Measurements from ENCODE around the gene TMEM145.

Gene TMEM145

DNA sequence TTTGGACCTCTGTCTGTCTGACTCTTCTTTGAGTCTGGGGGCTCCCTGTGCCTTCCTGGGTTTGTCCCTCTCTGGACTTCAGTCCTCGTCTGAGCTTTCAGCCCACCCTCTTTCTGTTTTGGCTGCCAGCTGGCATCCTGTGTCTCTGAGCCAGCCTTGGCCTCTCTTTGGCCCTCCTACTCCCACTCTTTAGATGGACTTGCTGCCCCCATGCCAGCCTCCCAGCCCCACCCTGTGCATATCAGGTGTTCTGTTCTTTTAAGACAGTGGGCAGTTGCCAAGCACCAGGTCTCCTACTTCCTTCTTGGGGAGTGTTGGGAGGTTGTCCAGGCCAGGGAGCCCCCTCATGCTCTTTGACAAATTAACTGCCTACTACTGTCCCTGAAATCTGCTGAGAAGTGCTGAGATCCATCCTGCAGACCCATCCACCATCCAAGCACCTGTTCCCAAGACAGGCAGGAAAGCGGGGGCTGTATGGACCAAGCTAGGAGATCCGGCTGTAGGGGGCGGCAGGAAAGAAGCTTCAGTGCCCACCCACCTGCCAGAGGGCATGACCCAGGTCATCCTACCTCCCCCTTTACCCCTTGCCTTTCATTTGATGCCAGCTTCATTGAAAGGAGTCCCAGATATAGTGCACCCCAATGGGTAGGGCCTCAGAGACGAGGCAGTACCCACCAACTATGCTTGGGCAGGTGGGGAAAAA, 34.5 kb upstream of the TMEM145 start:
- DNase-seq (ENCODE audit: low read depth), result no peak

- DNase-seq (ENCODE audit: low read depth), result no peak
Observed at GRCh38 chr19:42279155-42279901, 33.8 kb upstream of the TMEM145 start.

GRCh38 chr19:42279902-42280814, 33.0 kb upstream of the TMEM145 start:
- DNase-seq (ENCODE audit: low read depth), result peak; percentile 91

DNA sequence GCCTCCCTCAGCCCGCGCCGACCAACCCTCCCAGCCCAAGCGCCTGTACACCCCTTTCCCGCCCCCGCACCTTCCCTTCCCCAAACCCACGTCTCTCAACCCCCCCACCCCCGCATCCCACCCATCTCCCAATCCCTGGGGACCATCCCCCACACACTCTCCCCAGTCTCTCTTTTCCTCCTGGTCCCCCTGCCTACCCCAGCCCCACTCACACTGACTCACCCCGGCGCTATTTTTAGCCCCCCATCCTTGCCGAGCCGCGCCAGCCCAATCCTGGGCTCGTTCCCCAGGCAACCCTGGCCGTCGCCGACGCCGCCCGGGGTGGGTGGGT, 32.3 kb upstream of the TMEM145 start:
- peak; percentile 52 for DNase-seq (ENCODE audit: low read depth)

GRCh38 chr19:42281146-42281826, 31.8 kb upstream of the TMEM145 start:
- DNase-seq (ENCODE audit: low read depth), result peak; percentile 53

DNA sequence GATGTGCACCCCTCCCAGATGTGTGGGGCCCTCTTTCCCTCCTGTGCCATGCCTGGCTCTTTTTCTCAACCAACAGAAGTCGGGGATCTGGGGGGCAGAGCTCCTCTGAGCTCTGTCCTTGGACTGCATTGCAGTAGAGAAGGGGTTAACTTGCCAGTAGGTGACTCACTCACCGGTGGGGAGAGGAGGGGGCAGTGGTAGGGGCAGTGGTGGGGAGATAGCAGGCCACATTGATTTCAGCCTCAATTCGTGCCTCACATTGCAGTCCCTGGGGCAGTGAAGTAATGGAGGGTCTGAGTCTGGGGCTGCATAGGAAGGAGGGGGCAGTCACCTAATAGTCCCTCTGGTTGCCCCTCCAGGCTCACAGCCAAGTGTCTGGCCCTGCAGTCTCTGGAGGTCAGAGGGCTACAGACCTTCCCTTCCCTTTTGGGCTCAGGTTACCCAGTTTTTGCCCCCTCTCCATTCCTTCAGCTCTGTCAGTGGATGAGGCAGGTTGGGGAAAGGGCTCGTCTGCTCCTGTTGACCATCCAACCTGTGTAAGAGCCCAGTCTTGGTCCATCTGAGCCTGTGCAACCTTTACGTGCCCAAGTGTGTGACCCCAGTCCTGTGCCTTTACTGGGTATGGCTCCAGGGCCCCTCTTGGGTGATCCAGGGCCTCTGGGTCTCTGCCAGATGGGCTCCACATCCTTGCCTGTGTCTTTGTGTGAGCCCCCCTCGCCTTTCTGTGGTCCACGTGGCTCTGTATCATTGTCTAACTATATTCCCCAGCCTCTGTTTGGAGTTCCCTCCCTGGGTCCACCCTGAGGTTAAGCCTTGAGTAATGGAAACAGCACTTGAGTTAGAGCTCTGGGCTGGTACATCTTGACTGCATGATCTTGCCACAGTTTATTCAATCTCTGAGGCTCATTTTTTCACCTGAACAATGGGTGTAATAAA, 31.0 kb upstream of the TMEM145 start:
- peak; percentile 47 for DNase-seq (ENCODE audit: low read depth)

- no peak for DNase-seq (ENCODE audit: low read depth)
Observed at GRCh38 chr19:42282819-42283187, 30.3 kb upstream of the TMEM145 start.

DNA sequence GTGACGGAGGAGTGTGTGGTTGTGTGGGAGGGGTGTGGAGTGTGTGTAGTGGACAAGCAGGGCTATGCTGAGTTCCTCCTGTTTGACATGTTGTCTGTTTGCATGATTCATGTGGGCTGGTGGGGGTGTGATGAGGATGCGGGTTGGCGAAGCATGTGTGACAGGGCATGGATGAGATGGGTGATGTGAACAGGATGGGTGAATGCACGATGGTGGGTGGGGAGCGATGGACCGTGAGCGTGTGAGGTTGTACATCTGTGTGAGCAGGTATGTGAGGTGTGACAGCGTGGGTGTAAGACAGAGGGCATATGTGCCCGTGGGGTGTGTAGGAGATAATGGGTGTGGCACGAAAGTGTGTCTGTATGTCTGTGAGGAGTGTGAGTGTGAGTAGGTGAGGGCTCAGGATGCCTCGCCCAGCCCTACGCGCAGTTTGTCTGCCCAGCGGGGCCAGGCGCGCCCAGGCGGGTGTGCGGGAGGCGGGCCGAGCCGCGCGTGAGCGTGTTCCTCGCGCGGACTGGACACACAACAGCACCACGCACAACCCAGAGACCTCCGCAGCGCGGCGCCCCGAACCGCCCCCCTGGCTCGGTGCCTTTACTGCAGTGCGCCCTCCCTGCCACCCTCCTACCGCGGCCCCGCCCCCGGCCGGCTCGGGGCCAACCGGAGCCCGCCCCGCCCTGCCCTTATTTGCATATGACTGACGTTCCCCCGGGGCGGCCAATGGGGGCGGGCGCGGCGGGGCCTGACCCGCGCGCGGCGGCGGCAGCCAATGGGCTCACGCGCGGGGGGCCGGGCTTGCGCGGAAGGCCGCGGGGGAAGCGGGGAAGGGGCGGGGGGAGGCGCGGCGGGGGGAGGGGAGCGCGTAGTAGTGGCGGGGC, 29.7 kb upstream of the TMEM145 start:
- DNase-seq (ENCODE audit: low read depth), result peak; percentile 93

DNA sequence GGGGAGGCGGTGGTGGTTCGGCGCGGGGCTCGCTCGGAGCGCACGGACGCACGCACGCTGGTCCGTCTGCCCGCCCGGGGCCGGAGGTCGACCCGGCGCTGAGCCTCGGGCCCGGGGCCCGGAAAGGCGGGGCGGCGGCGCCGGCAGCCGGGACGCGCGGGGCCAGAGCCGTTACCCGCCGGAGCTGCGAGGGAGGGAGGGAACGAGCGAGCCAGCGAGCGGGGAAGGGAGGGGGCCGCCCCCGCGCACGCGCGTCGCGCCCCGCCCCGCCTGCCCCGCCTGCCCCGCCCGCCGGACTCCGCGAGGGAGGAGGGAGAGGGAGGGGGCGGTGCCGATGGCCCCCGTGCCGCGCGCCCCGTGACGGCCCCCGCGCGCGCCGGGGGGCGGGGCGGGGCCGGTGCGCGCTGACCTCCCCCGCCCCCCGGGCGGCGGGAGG, 29.0 kb upstream of the TMEM145 start:
- DNase-seq (ENCODE audit: low read depth), result peak; percentile 84

GRCh38 chr19:42284591-42285341, 28.3 kb upstream of the TMEM145 start:
- DNase-seq (ENCODE audit: low read depth), result peak; percentile 19

DNA sequence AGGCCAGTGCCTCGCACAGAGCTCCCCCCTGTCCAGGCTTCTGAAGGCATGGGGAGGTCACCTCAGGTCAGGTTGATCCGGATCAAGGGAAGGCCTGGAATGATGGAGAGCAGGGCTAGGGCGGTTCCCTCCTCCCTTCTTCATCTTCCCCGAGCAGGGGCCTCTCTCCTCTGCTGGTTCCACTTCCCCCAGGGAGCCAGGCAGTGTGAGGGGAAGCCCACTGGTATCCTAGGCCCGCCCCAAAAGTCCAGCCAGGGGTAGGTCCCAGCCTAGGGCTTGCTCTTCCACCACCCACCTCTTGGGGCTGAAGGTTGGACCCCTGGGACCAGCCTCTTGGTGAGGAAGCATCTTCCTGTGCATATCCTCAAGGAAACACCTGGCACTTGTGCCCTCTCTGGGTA, 27.6 kb upstream of the TMEM145 start:
- no peak for DNase-seq (ENCODE audit: low read depth)

GRCh38 chr19:42285988-42286348, 27.1 kb upstream of the TMEM145 start:
- no peak for DNase-seq (ENCODE audit: low read depth)

GRCh38 chr19:42286349-42287016, 26.6 kb upstream of the TMEM145 start:
- DNase-seq (ENCODE audit: low read depth), result no peak

GRCh38 chr19:42287017-42287826, 25.9 kb upstream of the TMEM145 start:
- DNase-seq (ENCODE audit: low read depth), result no peak

DNA sequence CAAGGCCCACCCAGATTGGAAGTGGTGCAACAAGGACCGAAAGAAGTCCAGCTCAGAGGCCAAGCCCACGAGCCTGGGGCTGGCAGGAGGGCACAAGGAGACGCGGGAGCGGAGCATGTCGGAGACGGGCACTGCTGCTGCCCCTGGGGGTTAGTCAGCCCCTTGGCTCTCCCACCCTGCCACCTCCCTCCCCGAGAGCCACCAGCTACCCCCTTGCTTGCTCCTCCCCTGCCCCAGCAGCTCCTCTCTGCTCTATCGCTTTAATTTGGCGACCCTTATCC, 25.3 kb upstream of the TMEM145 start:
- DNase-seq (ENCODE audit: low read depth), result no peak

DNA sequence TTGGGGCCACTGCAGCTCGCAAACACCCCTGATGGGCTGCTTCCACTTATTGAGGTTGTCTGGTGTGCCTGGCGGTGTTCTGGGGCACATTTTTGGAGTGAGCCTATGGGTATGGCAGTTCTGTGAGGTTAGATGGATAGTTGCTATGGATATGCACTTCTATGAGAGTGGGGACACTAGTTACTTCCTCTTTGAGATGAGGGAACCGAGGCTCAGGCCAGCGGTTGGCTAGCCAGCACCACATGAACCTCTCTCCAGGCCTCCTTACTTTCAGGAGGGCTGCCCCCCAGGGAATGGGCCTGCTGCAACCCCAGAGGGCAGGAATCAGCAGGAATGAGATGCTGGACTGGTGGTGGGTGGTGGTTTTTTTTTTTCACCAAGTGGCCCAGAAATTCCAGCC, 24.7 kb upstream of the TMEM145 start:
- DNase-seq (ENCODE audit: low read depth), result no peak

DNA sequence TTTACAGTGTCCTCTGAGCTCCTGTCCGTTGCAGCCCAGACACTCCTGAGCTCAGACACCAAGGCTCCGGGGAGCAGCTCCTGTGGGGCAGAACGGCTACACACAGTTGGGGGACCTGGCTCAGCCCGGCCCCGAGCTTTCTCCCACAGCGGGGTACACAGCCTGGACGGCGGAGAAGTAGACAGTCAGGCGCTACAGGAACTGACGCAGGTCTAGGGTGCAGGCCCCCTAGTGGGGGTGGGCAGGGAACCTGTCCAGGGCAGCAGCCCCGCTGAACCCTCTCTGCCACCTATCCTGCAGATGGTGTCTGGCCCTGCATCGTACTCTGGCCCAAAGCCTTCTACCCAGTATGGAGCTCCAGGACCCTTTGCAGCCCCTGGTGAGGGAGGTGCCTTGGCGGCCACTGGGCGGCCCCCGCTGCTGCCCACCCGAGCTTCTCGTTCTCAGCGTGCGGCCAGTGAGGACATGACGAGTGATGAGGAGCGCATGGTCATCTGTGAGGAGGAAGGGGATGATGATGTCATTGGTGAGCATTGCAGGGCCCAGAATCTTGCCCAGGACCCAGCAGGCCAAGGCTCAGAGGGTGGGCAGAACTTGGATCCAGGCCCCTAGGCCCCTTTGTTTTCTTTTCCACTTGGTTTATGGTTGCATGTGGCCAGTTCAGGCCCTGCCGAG, 24.1 kb upstream of the TMEM145 start:
- DNase-seq (ENCODE audit: low read depth), result no peak

All from ELR (cell line).